ENCODE data around the gene TTC22.
A peak's percentile ranks its signal among the peaks of the same experiment; 100 is the strongest.

- TF ChIP-seq CTCF (conservative IDR thresholded peaks at IDR 0.05; ENCODE audit: low read depth, low read length) (no peak), POLR2A (IDR thresholded peaks at IDR 0.05; ENCODE audit: low read depth, low read length) (no peak), CHD1 (IDR thresholded peaks at IDR 0.05; ENCODE audit: low read depth, low read length) (no peak), USF2 (IDR thresholded peaks at IDR 0.05; ENCODE audit: low read depth, low read length) (peak; percentile 80), CEBPB (IDR thresholded peaks at IDR 0.05; ENCODE audit: low read depth, low read length) (no peak), MAFK (IDR thresholded peaks at IDR 0.05; ENCODE audit: low read depth, low read length) (no peak), SMC3 (IDR thresholded peaks at IDR 0.05; ENCODE audit: low read depth, low read length) (no peak)
Observed at GRCh38 chr1:54774820-54775498, 26.2 kb downstream of the TTC22 start.

Measured in IMR-90 (cell line).